ENCODE measurements around the gene FER. TPM values are rescaled to one million over a fixed set of nuclear protein-coding genes. Genes with fewer than 3 reads are reported as not detected.

The FER gene
- total RNA-seq, 2 experiments from 2014 or later, result 9.0 to 9.8 TPM

DNA sequence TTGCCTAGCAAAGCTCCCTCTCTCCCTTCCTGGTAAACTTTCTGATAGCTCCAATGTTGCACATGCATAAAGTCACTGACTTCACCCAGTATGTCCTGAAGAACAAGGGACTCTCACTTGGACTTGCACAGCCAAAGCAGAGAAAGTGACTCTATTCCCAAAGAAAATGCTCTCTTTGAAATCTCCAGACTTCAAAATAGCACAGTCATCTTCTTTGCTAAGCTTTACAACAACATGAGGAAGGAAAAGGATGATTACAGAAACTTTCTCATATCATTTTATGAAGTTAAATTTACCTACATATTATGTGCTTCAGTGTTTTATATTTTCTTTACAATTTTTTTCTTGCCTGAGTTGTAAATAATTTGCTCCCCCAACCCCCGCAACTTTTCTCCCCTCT is 397.4 kb downstream of the FER start:
- CTCF ChIA-PET, result no interaction called here
- H3K4me1 Mint-ChIP-seq (ENCODE audit: low read depth), result no peaks in the 10 kb centered on the region
- ATAC-seq (no peak), DNase-seq (no peak)
- intact Hi-C loops (cut with micrococcal nuclease), result no loop called here
- no peaks in the 10 kb centered on the region for H3K36me3 Mint-ChIP-seq (ENCODE audit: low read depth)
- H3K4me3 Mint-ChIP-seq, result no peak overlapping the region
- POLR2A ChIA-PET, result no interaction called here
- TF ChIP-seq, protein P1, sequence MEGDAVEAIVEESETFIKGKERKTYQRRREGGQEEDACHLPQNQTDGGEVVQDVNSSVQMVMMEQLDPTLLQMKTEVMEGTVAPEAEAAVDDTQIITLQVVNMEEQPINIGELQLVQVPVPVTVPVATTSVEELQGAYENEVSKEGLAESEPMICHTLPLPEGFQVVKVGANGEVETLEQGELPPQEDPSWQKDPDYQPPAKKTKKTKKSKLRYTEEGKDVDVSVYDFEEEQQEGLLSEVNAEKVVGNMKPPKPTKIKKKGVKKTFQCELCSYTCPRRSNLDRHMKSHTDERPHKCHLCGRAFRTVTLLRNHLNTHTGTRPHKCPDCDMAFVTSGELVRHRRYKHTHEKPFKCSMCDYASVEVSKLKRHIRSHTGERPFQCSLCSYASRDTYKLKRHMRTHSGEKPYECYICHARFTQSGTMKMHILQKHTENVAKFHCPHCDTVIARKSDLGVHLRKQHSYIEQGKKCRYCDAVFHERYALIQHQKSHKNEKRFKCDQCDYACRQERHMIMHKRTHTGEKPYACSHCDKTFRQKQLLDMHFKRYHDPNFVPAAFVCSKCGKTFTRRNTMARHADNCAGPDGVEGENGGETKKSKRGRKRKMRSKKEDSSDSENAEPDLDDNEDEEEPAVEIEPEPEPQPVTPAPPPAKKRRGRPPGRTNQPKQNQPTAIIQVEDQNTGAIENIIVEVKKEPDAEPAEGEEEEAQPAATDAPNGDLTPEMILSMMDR (IDR thresholded peaks at IDR 0.05), result no peak
- H3K9me3 Mint-ChIP-seq, result no peaks in the 10 kb centered on the region
- H3K27me3 Mint-ChIP-seq, result no peaks in the 10 kb centered on the region
- no peak overlapping the region for H3K27ac Mint-ChIP-seq

DNA sequence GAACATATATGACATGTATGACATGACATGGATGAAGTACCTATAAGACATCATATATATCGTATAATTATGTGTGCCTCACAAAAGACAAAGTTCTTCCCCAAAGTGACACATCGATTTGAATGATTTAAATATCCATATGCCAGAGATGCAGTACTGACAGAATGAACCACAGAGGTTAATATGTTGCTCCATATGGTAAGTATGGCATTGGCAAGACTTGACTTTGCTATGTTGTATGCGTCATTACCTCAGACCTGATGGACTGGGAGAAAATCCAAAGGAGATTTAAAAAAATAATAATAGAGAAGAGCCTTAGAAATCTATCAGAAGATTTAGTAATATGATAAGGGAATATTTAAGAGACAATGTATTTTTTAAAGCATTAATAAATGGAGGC is 398.9 kb downstream of the FER start:
- no peaks in the 10 kb centered on the region for H3K4me1 Mint-ChIP-seq (ENCODE audit: low read depth)
- H3K27me3 Mint-ChIP-seq, result no peaks in the 10 kb centered on the region
- H3K4me3 Mint-ChIP-seq, result no peak overlapping the region
- ATAC-seq (no peak), DNase-seq (no peak)
- no peaks in the 10 kb centered on the region for H3K36me3 Mint-ChIP-seq (ENCODE audit: low read depth)
- no peak overlapping the region for H3K27ac Mint-ChIP-seq
- intact Hi-C loops (cut with micrococcal nuclease), result no loop called here
- ChIA-PET CTCF (no interaction called here), POLR2A (no interaction called here)
- H3K9me3 Mint-ChIP-seq, result no peaks in the 10 kb centered on the region
- TF ChIP-seq, protein P1 (IDR thresholded peaks at IDR 0.05), result no peak

DNA sequence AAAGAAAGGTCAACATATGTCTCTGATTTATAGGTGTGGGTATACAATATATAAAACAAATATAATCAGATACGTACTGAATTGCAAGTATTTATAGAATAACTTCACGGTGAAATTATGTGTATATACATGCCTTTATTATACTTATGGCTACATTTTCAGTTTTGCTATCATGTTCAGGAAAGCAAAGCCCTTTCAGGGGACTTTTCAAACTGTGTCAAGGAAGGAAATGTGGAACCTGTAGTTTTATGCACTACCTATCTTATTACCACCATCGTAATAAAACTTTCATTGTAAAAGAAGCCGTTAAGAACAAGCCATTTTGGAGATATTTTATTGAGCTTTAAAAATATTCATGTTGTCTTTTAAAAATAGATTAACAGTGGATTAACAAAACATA is 404.9 kb downstream of the FER start:
- DNase-seq (no peak), ATAC-seq (no peak)
- H3K4me1 Mint-ChIP-seq (ENCODE audit: low read depth), result no peaks in the 10 kb centered on the region
- no peaks in the 10 kb centered on the region for H3K36me3 Mint-ChIP-seq (ENCODE audit: low read depth)
- ChIA-PET CTCF (no interaction called here), POLR2A (no interaction called here)
- TF ChIP-seq, protein P1 (IDR thresholded peaks at IDR 0.05), result no peak
- no peak overlapping the region for H3K27ac Mint-ChIP-seq
- no peak overlapping the region for H3K4me3 Mint-ChIP-seq
- H3K27me3 Mint-ChIP-seq, result no peaks in the 10 kb centered on the region
- intact Hi-C loops (cut with micrococcal nuclease), result no loop called here
- H3K9me3 Mint-ChIP-seq, result no peaks in the 10 kb centered on the region

DNA sequence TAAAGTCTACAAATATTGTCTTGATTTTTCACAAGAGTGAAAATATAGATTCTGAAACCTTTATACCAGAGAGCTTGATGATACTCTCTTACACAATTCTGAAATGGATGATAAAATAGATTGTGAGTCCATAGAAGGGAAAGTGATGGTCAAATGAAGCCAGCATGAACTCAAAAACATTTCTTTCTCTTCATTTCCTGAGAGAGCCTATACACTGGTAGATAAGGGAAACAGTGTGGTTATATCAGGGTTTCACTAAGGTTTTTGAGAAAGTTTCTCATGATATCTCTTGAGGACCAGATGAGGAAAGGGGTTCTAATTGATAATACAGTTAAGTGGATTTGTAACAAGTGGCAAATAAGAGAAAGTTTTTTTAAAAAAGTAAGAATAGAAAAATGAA is 407.9 kb downstream of the FER start:
- no peaks in the 10 kb centered on the region for H3K36me3 Mint-ChIP-seq (ENCODE audit: low read depth)
- H3K27ac Mint-ChIP-seq, result no peak overlapping the region
- TF ChIP-seq, protein P1 (IDR thresholded peaks at IDR 0.05), result no peak
- ATAC-seq (no peak), DNase-seq (no peak)
- ChIA-PET CTCF (interaction anchor here (1.0 kb wide), 1 partner anchor 8 kb away, joined by 3 read pairs; no protein-coding TSS in a partner anchor), POLR2A (no interaction called here)
- H3K9me3 Mint-ChIP-seq, result no peaks in the 10 kb centered on the region
- no peak overlapping the region for H3K4me3 Mint-ChIP-seq
- no peaks in the 10 kb centered on the region for H3K4me1 Mint-ChIP-seq (ENCODE audit: low read depth)
- H3K27me3 Mint-ChIP-seq, result no peaks in the 10 kb centered on the region
- intact Hi-C loops (cut with micrococcal nuclease), result no loop called here

DNA sequence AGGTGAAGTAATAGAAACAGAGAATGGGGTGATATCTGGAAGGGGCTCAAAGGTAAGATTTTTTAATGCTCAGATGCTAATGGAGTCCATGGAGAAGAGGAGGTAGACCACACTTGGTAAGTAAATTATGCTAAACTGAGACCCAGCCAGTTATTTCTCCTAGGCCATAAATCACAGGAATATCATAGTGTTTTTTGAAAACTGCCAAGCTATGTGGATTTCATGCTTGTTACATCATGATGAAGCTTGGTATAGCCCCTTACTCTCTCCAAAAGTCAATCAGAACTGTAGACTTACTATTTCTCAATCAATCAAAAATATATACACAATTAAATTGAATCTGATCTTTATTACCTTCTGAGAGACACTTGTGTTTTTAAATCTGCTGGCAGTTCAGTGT is 409.2 kb downstream of the FER start:
- ChIA-PET CTCF (no interaction called here), POLR2A (no interaction called here)
- no peak overlapping the region for H3K27ac Mint-ChIP-seq
- DNase-seq (no peak), ATAC-seq (no peak)
- H3K4me3 Mint-ChIP-seq, result no peak overlapping the region
- no peaks in the 10 kb centered on the region for H3K36me3 Mint-ChIP-seq (ENCODE audit: low read depth)
- H3K4me1 Mint-ChIP-seq (ENCODE audit: low read depth), result no peaks in the 10 kb centered on the region
- intact Hi-C loops (cut with micrococcal nuclease), result no loop called here
- H3K27me3 Mint-ChIP-seq, result no peaks in the 10 kb centered on the region
- no peaks in the 10 kb centered on the region for H3K9me3 Mint-ChIP-seq
- TF ChIP-seq, protein P1 (IDR thresholded peaks at IDR 0.05), result no peak
